ENCODE data around the gene TM9SF3.

Gene TM9SF3

DNA sequence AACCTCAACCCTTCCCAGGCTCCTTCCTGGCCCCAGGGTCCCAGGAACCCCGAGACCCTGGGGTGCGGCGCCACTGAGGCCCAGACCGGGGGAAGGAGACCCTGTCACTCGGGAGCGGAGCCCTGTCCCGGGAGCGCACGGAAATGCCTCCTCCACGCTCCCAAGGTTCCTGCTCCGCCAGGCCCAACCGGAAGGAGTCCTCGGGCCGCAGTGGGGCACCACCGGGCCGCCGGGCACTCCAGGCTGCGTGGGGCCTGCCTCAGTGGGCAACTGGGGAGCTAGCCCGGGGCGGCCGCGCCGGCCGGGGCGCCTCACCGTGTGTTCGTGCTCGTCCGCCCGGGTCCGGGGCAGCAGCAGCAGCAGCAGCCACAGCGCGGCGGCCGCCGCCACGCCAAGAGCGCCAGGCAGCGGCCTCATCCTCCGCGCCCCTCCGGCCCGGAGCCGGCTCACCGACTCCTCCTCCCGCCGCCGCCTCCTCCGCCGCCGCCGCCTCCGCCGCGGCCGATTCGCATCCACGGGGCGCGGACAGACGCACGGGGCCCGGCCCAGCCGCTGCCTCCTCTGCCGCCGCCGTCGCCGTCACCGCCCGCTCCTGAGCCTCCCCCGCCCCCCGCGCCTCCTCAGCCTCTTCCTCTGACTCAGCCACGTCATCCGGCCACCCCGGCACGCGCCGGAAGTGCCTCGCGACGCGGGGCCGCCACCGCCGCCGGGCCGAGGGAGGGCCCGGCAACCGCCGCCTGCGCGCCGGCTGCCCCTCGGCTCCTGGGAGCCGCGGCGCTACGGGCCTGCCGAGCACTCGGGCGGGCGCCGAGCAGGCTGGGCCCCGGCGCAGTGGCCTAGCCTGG is at the start of gene TM9SF3:
Gene TM9SF3, minus strand, starts transcription at position 594 of the 845 bp plus-strand sequence. Its CDS starts 177 bp downstream, at position 417.
- DNase-seq, result peak; percentile 59

DNA sequence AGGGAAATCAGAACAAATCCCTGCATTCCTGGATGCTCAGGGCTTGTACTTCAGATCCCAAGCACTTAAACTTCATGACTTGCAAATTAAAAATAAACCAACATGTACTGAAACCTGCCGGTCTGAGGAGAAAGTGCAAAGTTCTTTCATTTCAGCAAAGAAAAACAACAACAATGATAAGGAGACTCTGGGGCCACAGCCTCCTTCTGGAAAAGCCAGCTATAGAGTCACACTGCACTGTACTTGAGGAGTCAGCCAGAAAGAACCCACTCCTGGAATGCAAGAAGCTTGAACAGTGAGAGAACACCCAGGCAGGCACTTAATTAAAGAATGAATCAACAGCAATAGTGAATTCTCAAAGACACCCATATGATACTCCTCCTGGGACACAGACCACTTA is 49.7 kb upstream of the TM9SF3 start:
- DNase-seq, result no peak

GRCh38 chr10:96632974-96633710 is 46.3 kb upstream of the TM9SF3 start:
- DNase-seq, result peak; percentile 36

- DNase-seq, result no peak
These were observed 40.5 kb upstream of the TM9SF3 start for GRCh38 chr10:96627292-96627691.

DNA sequence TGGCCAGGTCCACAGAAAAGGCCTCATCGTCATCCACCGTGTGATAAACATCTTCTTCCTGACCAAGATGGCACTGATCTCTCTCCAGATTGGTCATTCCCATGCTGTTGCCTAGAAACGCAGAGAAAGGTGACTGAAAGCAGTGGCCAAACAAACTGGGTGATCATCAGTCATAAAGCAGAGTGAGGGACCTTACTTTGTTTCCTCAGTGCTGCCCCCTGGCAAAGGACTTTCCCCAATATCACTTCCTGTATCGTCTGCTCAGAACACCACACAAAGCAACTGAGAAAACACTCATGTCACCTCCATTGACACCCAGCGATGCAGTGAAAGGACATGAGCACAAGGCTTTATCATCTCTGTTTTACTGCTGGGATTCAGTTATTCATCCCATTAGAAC is 40.0 kb upstream of the TM9SF3 start:
- no peak for DNase-seq

GRCh38 chr10:96625173-96625572 is 38.4 kb upstream of the TM9SF3 start:
- DNase-seq, result no peak

GRCh38 chr10:96622013-96622787 is 35.4 kb upstream of the TM9SF3 start:
- no peak for DNase-seq

DNA sequence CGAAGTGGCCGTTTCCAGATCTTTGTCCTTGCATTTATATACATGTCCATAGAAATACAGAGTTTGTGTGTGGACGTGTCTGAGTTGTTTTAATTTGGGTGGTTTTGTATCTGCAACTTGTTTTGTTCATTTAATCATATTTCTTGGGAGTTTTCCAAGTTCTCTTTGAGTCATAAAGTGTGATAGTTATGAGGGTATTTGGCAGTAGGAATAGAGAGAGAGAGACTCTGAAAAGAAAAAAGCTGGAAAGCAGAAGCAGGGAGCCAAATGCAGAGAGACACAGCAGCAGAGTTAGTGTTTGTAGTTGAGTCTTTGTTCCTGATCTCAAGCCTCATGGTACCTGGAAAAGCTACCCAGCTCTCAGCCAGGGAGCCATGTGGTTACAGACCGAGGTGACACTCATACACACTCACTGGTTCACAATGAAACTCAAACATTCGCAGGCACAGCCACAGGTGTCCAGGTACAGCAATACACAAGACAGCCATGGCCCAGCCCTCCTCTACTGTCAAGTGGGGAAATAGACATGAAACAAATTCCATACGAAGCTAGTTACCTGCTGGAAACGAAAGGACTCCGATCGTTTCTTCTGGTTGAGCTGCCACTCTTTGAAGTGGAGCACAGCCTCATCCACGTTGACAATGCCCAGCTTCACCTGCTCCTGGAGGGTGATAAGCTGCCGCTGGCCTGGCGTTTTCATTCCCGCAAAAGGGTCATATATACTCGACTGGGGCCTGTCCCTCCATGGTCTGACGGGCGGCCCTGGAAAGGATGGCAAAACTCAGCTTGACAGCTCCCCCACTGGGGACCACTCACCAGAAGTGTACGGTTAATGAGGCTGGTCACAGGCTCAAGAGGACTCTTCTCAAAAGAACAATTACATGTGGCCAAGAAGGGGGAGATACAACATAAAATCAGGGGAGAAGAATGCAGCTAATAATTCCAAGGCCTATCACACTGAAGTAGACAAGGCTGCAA is 33.3 kb upstream of the TM9SF3 start:
- peak; percentile 34 for DNase-seq

- DNase-seq, result no peak
These were observed 32.3 kb upstream of the TM9SF3 start for GRCh38 chr10:96619120-96619519.

DNA sequence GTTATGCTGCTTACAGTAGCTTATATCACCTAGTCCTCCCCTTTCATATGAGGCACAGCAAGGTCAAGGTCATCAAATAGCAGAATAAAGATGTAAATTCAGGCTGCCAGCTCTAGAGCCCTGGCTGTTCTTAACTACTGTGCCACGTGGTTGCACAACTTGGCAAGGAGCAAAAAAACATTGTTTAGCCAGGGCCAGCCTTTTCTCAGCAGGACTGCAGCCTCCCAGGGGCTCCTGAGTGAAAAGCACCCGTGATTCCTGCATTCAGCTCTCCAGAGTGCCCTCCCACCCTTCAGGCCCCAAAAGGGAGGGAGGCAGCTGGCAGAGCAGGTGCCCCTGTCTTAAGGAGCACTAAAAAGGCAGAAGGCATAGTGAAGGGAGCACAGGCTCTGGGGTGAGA is 31.8 kb upstream of the TM9SF3 start:
- no peak for DNase-seq

- no peak for DNase-seq
These were observed 30.1 kb upstream of the TM9SF3 start for GRCh38 chr10:96616961-96617360.

DNA sequence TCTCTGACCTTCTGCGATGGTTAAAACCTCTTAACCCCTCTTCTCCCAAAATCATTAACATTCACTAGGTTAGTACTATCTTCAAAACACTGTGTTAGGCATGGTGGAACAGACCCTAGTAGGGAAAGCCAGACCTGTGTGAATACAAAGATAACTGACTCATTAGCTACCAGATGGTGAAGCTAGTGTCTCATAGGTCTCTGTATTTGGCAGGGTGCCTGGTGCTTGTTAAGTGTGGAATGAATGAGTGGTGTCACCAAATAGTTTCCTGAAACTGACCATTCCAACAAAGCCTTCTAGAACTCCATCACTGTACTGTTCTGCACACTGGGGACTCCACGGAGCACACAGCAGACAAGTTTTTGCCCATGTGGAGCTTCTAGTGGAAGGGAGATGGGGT is 27.7 kb upstream of the TM9SF3 start:
- peak; percentile 61 for DNase-seq

- DNase-seq, result no peak
These were observed 26.8 kb upstream of the TM9SF3 start for GRCh38 chr10:96613576-96613975.

GRCh38 chr10:96612055-96612830 is 25.4 kb upstream of the TM9SF3 start:
- no peak for DNase-seq

GRCh38 chr10:96610817-96611216 is 24.0 kb upstream of the TM9SF3 start:
- no peak for DNase-seq

- DNase-seq, result no peak
These were observed 22.7 kb upstream of the TM9SF3 start for GRCh38 chr10:96609510-96609909.

DNA sequence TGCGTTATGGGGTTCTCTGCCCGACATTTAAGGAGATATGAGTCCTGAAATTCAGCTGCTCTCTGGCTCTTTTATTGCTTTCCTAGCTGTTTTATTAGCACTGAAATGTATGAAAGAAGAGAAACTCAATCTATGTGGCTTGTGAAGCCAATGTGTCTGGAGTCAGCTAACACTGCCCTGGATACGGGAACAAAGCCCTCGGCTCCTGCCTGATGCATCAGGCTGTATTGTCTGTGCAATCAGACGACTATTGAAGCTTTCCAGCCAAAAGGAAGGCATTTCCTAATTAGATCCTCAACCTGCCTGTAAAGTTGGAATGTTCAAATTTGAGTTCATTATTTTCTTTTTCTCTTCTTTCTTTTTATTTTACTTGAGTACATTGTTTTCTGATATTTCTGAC is 22.0 kb upstream of the TM9SF3 start:
- DNase-seq, result no peak

- DNase-seq, result no peak
These were observed 21.4 kb upstream of the TM9SF3 start for GRCh38 chr10:96608262-96608661.

DNA sequence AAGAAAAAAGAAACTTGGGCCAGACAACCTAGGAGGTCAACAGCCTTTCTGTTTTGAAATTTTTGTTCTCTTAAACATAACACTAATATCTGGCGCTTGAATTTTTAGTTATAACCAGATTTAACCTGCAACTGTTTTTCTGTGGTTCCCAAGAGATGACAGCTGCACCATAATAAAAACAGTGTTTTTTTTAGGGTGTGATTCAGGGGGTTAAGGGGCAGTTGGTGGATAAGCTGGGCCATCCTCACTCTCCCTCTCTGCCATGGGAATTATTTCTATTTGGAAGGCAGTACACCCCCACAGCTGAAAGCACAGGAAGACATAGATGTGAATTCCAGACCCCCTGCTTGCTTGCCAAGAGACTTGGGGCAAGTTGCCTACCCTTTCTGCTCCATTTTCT is 20.1 kb upstream of the TM9SF3 start:
- DNase-seq, result no peak

- no peak for DNase-seq
These were observed 19.4 kb upstream of the TM9SF3 start for GRCh38 chr10:96606216-96606615.

DNA sequence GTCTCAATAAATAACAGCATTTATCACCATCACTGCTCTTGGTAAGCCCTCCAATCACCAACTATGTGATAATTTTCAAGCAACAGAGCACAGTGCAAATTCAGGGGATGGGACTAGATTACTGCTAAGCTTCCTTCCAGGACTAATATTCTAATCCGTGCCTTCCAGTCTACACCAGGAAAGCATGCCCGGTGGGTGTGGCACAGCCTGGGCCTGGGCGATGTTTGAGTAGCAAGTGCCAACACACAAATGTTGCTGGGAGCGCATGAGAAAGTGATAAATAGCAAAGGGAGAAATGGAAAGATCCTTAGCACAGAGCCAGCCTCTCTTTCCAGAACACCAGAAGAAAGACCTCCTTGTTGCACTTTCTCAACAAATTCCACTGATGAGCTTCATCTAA is 13.5 kb upstream of the TM9SF3 start:
- no peak for DNase-seq

Data from NCI-H2029 (cell line).